Urinary bladder (tissue), 4 donors: ENCODE results near the gene EXOSC2. TPM values are rescaled to one million over a fixed set of nuclear protein-coding genes. Genes with fewer than 3 reads are reported as not detected.

Experiments
- DNase-seq: peaks from one replicate; pipeline ENCODE4 v3.0.0-alpha.2; 2015; ENCODE audit errors: extremely low spot score
- H3K27ac ChIP-seq: one replicate; pipeline ENCODE4 v1.5.1; 2013; ENCODE audit warnings: low read depth, mild to moderate bottlenecking, moderate library complexity
- H3K36me3 ChIP-seq: one replicate; pipeline ENCODE4 v1.6.1; 2013; ENCODE audit warnings: mild to moderate bottlenecking, moderate library complexity; ENCODE audit not compliant: insufficient read depth
- H3K4me1 ChIP-seq: one replicate; pipeline ENCODE4 v1.6.1; 2013; ENCODE audit warnings: mild to moderate bottlenecking, moderate library complexity; ENCODE audit not compliant: insufficient read depth
- H3K4me3 ChIP-seq: one replicate; pipeline ENCODE4 v1.5.1; 2013; ENCODE audit warnings: low read depth, low read length
- WGBS: extraction: QIAGEN DNeasy Blood & Tissue Kit; methylation state at CpG from one replicate; pipeline ENCODE4 v1.1.7; 2013; 5-methylcytosine and 5-hydroxymethylcytosine counted together
- polyA plus RNA-seq: library from polyadenylated mRNA; stranded (reverse); fragments of 200-250 nt; gene quantifications from one replicate; pipeline ENCODE4 v1.2.3, GENCODE V29; 2013
- small RNA-seq: library from RNA; depleted of rRNA; stranded (forward); fragments of <200 nt; gene quantifications from one replicate; pipeline ENCODE3, GENCODE V24; 2014
- total RNA-seq: library from RNA; depleted of rRNA; stranded (reverse); fragments of >200 nt; gene quantifications from one replicate; pipeline ENCODE4 v1.2.3, GENCODE V29; 2014
- donor health status: healthy with polysubstance abuse.
- donor health status: healthy.

Gene EXOSC2
- total and polyA plus RNA-seq, 2 donors: 18.4 to 24.6 TPM

DNA sequence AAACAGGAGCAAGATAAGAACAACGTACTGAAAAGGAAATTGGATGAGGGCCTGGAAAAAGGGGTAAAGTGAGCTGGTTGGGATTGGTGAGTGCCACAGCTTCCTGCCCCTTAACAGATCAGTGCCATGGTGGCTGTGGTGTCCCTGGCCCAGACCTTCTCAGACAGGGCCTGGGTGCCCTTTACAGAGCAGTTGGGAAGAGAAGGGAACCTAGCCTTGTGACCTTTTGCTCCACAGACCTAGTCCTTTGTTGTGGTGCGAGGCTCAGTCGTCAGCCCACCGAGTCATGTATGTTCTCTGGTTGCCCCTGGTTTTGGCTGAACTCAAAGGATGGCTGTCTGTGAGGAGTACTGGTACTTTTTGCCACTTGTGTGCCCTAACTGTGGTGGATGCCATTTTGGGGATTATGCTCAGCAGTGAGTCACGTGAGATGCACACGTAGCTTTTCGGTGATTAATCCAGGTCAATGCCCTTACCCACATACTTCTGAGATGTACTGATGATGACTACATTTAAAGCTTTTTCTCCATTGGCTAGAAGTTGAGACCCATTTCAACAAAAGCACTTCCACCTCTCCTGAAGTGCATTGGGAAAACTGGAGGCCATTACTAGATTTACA lies 48.4 kb downstream of the EXOSC2 start:
- 85% methylated on average over 7 of the region's 7 CpGs for WGBS
- no peak for DNase-seq
- Histone ChIP-seq H3K4me1 (no peaks in the 10 kb centered on the region), H3K27ac (no peak overlapping the region), H3K36me3 (no peaks in the 10 kb centered on the region), H3K4me3 (no peak overlapping the region)

GRCh38 chr9:130743656-130744055 lies 50.1 kb downstream of the EXOSC2 start:
- no peak overlapping the region for H3K27ac ChIP-seq
- H3K4me1 ChIP-seq: no peaks in the 10 kb centered on the region
- H3K36me3 ChIP-seq: no peaks in the 10 kb centered on the region
- WGBS: 93% methylated on average over 4 of the region's 4 CpGs
- DNase-seq: no peak
- no peak overlapping the region for H3K4me3 ChIP-seq

DNA sequence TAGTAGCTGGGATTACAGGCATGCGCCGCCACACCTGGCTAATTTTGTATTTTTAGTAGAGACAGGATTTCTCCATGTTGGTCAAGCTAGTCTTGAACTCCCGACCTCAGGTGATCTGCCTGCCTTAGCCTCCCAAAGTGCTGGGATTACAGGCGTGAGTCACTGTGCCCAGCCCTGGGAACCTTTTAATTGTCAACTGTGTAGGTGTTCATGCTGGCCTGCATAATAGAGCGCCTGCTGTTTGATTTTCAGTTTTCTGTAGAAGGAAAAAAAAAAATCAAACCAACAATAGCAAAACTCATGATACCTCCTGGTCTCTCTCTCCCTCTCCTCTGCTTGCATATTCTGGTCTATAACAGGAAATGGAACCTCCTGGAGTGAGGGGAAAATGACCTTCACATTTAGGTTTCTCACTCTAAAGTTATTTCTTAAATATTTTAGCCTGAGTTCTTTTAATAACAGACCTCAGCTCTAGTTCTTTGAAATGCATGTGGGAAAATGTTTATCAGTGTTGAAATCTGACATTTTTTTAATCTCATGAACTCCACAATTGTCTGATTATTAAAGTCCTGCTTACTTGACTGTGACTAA lies 51.7 kb downstream of the EXOSC2 start:
- Histone ChIP-seq H3K36me3 (no peaks in the 10 kb centered on the region), H3K4me1 (no peaks in the 10 kb centered on the region), H3K27ac (no peak overlapping the region), H3K4me3 (no peak overlapping the region)
- 98% methylated on average over 5 of the region's 5 CpGs for WGBS
- no peak for DNase-seq

- H3K27ac ChIP-seq: no peak overlapping the region
- no peaks in the 10 kb centered on the region for H3K4me1 ChIP-seq
- no peak overlapping the region for H3K4me3 ChIP-seq
- DNase-seq: no peak
- no peaks in the 10 kb centered on the region for H3K36me3 ChIP-seq
- WGBS: 76% methylated on average over 5 of the region's 5 CpGs
These were observed 52.2 kb downstream of the EXOSC2 start for GRCh38 chr9:130745829-130746228.

GRCh38 chr9:130746434-130747212 lies 53.0 kb downstream of the EXOSC2 start:
- Histone ChIP-seq H3K4me3 (no peak overlapping the region), H3K27ac (no peak overlapping the region), H3K4me1 (no peaks in the 10 kb centered on the region), H3K36me3 (no peaks in the 10 kb centered on the region)
- WGBS: 98% methylated on average over 3 of the region's 3 CpGs
- no peak for DNase-seq

DNA sequence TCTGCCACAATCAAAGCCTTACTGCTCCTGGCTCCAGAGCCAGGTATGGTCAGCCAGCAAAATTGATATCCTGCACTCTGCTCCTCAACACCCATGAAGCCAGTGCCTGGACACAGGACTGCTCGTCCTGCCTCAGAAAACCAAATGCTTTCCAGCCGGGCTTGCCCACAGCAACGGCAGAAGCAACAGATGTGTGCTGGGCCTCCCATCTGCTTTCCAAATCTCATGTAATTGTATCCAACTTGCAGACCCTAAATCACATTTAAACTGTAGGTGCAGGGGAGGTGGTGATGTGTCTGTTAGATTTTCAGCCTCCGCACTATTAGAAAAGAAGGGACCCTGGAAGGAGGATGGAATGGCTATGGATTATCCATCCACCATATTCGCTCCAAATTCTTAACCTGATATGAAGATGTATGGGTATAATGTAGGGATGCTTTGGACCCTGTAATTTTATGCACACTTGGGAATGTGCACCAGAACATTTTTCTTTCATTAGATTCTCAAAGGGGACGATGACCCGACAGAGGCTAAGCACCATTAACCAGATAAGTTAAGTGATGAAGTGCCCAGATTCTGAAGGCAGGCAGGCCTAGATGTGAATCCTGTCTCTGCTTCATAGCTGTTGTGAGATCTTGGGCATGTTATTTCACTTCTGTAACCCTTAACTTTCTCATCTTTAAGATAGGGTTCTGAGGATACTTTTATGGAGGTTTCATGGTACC lies 58.2 kb downstream of the EXOSC2 start:
- WGBS: 91% methylated on average over 7 of the region's 7 CpGs
- no peak overlapping the region for H3K4me3 ChIP-seq
- H3K27ac ChIP-seq: no peak overlapping the region
- DNase-seq: no peak
- H3K4me1 ChIP-seq: no peaks in the 10 kb centered on the region
- H3K36me3 ChIP-seq: no peaks in the 10 kb centered on the region

Small RNA genes lying within 50 kb of the gene (small RNA-seq; reads per million reads assigned to genes)
- gene AL359092.1: not detected

Other genes starting within 250 kb of the EXOSC2 start
- gene ASS1, start 248.8 kb upstream of the EXOSC2 start, total RNA-seq: 59.5 TPM
- 115 TPM for gene ASS1, start 248.8 kb upstream of the EXOSC2 start, polyA plus RNA-seq
- 36.5 TPM for gene FUBP3, start 114.2 kb upstream of the EXOSC2 start, total RNA-seq
- gene FUBP3, start 114.2 kb upstream of the EXOSC2 start, polyA plus RNA-seq: 39.5 TPM
- gene PRDM12, start 29.2 kb upstream of the EXOSC2 start, total RNA-seq: not detected
- gene PRDM12, start 29.2 kb upstream of the EXOSC2 start, polyA plus RNA-seq: not detected
- 46.5 TPM for gene ABL1, start 141.5 kb downstream of the EXOSC2 start, total RNA-seq
- 125 TPM for gene ABL1, start 141.5 kb downstream of the EXOSC2 start, polyA plus RNA-seq
- gene QRFP, start 203.0 kb downstream of the EXOSC2 start, total RNA-seq: not detected
- 0.15 TPM for gene QRFP, start 203.0 kb downstream of the EXOSC2 start, polyA plus RNA-seq
- gene FIBCD1, start 245.5 kb downstream of the EXOSC2 start, total RNA-seq: 0.16 TPM
- gene FIBCD1, start 245.5 kb downstream of the EXOSC2 start, polyA plus RNA-seq: 2.4 TPM